Right lobe of liver (tissue), 4 donors: ENCODE measurements around the gene SPPL3.

Experiments
- CTCF ChIP-seq, 4 donors: fragments of 200-600 bp in 3 of 4; fragments of 450-650 bp in 1 of 4; IDR thresholded peaks; one replicate each; pipeline versions ENCODE4 v1.5.1 to v1.8.0; 2016 to 2022; ENCODE audit warnings: antibody characterized with exemption in 4 of 4, mild to moderate bottlenecking in 2 of 4
- POLR2A ChIP-seq: fragments of 450-650 bp; IDR thresholded peaks from one replicate; pipeline ENCODE4 v1.6.1; 2017; ENCODE audit warnings: antibody characterized with exemption, mild to moderate bottlenecking
- donor health status: DM: no; HTN: no; CAD: no.
- donor health status: DM: no; HTN: no; CAD: no.
- donor health status: DM: no; HTN: yes; CAD: no.

- TF ChIP-seq CTCF (IDR thresholded peaks at IDR 0.05) (no peak), POLR2A (no peak)
These were observed 170.6 kb downstream of the SPPL3 start for GRCh38 chr12:120733574-120733973.
